Inflammatory macrophage treated with lipopolysaccharide for 4 hours (primary cell): ENCODE measurements around the gene KAT8.

ENCODE experiments used
- DNase-seq: peaks from one replicate; pipeline ENCODE4 v3.0.0-alpha.2; 2020

The KAT8 gene

GRCh38 chr16:31108794-31109558 is 8.5 kb upstream of the KAT8 start:
- no peak for DNase-seq

GRCh38 chr16:31109622-31110021 is 7.8 kb upstream of the KAT8 start:
- DNase-seq = no peak

- no peak for DNase-seq
These were observed 7.1 kb upstream of the KAT8 start for GRCh38 chr16:31110106-31111034.

GRCh38 chr16:31111881-31112466 is 5.5 kb upstream of the KAT8 start:
- DNase-seq = no peak

- DNase-seq = no peak
These were observed 4.8 kb upstream of the KAT8 start for GRCh38 chr16:31112711-31113110.

GRCh38 chr16:31113121-31114120 is 4.0 kb upstream of the KAT8 start:
- DNase-seq = peak; percentile 91

GRCh38 chr16:31114468-31114867 is 3.0 kb upstream of the KAT8 start:
- DNase-seq = no peak

- peak; percentile 94 for DNase-seq
These were observed 1.0 kb downstream of the KAT8 start for GRCh38 chr16:31118223-31119155.

GRCh38 chr16:31120129-31120528 is 2.7 kb downstream of the KAT8 start:
- no peak for DNase-seq

- DNase-seq = no peak
These were observed 8.4 kb downstream of the KAT8 start for GRCh38 chr16:31125844-31126243.

GRCh38 chr16:31127182-31127581 is 9.7 kb downstream of the KAT8 start:
- DNase-seq = no peak

- peak; percentile 93 for DNase-seq
These were observed 11.5 kb downstream of the KAT8 start for GRCh38 chr16:31128711-31129567.

- DNase-seq = peak; percentile 83
These were observed 12.3 kb downstream of the KAT8 start for GRCh38 chr16:31129568-31130335.

GRCh38 chr16:31130336-31130891 is 12.9 kb downstream of the KAT8 start:
- peak; percentile 80 for DNase-seq

GRCh38 chr16:31130899-31131298 is 13.4 kb downstream of the KAT8 start:
- no peak for DNase-seq

GRCh38 chr16:31131416-31131815 is 14.0 kb downstream of the KAT8 start:
- DNase-seq = no peak

GRCh38 chr16:31131841-31132271 is 14.4 kb downstream of the KAT8 start:
- no peak for DNase-seq

- no peak for DNase-seq
These were observed 15.0 kb downstream of the KAT8 start for GRCh38 chr16:31132303-31132979.
